GM18858 (cell line): ENCODE data around the gene SHISAL2B.
"Not testable (repeated sequence)": the region's sequence is repeated elsewhere in the genome, so short reads cannot be mapped to it uniquely, and the experiment has no call there.

Source experiments
- ATAC-seq: cut with Tn5 transposase; IDR thresholded peaks from one replicate; pipeline ENCODE4 v1.9.1; 2021; ENCODE audit not compliant: unreplicated experiment

SHISAL2B gene

GRCh38 chr5:64690417-64691151 is at the start of gene SHISAL2B:
SHISAL2B (plus strand) TSS chr5:64690503; CDS start chr5:64690624, 121 bp downstream.
- ATAC-seq: no peak

DNA sequence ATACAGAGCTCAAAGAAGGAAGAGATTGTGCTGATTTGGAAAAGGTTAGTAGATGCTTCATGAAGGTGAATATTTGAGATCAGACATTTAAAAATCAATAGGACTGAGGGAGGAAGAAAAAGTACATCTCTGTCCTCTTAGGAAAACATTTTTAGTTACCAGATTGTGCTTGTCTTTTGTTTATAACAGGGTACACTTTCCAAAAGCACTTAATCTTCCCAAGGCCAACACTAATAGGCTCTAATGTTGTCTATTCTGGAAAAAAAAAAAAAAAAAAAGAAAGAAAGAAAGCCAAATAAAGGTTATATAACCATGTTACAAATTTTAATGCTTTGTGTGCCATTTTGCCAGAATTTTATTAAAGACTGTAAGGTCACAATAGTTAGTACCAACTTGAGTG is 45.5 kb upstream of the SHISAL2B start:
- no peak for ATAC-seq

GRCh38 chr5:64646169-64646568 is 44.1 kb upstream of the SHISAL2B start:
- ATAC-seq: no peak

- no peak for ATAC-seq
Measured at GRCh38 chr5:64649512-64649911, 40.8 kb upstream of the SHISAL2B start.

- no peak for ATAC-seq
Measured at GRCh38 chr5:64653766-64654560, 36.3 kb upstream of the SHISAL2B start.

- ATAC-seq: no peak
Measured at GRCh38 chr5:64654561-64654938, 35.8 kb upstream of the SHISAL2B start.

- no peak for ATAC-seq
Measured at GRCh38 chr5:64655596-64655995, 34.7 kb upstream of the SHISAL2B start.

- no peak for ATAC-seq
Measured at GRCh38 chr5:64659289-64659688, 31.0 kb upstream of the SHISAL2B start.

- not testable (repeated sequence) for ATAC-seq
Measured at GRCh38 chr5:64663181-64663580, 27.1 kb upstream of the SHISAL2B start.

DNA sequence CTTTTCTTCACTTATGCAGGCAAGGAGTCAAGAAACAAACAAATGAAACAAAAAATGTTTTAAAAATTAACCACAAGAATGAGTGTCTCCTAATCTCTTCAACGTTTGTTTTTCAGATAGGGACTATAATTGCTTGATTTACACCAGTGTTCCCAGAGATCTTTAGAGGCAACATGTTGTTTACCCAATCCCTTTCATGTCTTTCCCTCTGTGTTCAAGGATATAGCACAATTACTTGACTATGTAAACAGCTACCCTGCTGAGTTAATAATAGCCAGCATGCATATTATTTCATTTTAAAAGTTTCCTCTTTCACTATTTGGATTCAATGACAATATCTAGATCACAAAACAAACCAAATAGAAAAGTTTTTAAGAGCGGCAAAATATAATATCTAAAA is 25.1 kb upstream of the SHISAL2B start:
- ATAC-seq: no peak

DNA sequence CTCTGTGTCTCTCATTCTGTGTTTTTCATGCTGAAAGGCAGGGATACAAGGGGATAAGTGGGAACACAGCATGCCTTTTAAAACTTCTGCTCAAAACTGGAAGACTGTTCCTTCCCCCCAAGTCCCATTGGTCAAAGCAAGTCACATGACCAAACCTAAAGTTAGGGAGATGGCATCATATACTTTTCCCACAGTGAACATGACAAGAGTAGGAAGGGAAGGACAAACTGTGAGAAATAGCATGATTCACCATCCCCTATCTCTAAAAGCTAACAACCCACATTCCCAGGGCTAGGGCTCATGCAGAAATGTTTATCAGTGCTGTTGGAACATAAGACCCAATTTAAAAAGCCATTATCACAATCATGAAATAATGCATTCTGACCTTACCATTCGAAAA is 24.2 kb upstream of the SHISAL2B start:
- ATAC-seq: no peak

- ATAC-seq: no peak
Measured at GRCh38 chr5:64667068-64667467, 23.2 kb upstream of the SHISAL2B start.

- ATAC-seq: no peak
Measured at GRCh38 chr5:64670277-64670676, 20.0 kb upstream of the SHISAL2B start.

DNA sequence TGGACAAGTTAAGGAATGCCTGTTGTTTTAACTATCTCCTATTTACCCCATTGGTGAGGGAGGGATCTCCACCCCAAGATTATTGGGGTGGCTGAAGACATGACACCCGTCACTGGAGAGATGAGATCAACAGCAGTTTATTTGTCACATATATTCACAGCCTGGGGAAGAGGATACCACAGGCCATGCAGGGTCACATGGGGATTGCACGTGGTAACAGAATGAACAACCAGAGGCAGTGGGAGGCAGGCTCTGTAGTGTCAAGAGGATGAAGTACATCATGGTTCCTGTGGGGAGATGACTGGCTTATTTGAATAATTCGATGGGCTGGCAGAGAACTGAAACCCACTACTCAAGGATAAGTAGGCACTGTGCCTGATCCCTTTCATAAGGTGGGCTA is 18.6 kb upstream of the SHISAL2B start:
- ATAC-seq: no peak

DNA sequence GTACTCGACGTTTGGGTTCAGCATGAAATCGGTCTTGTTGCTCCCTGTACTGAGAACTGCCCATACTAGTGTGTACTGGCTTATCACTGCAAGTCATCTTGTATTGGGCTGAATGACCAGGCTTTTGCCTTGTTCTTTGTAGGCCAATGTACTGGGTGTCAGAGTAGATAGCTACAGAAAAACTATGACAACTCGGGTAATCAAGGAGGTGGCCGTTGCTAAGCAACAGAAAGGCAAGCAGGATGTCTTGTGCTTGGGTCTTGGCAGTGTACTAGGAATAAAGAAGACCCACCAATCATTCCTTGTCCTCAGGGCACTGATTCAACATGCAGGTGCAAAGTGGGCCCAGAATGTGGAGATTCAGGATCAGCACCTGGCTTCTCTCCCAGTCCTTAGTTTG is 11.9 kb upstream of the SHISAL2B start:
- no peak for ATAC-seq

DNA sequence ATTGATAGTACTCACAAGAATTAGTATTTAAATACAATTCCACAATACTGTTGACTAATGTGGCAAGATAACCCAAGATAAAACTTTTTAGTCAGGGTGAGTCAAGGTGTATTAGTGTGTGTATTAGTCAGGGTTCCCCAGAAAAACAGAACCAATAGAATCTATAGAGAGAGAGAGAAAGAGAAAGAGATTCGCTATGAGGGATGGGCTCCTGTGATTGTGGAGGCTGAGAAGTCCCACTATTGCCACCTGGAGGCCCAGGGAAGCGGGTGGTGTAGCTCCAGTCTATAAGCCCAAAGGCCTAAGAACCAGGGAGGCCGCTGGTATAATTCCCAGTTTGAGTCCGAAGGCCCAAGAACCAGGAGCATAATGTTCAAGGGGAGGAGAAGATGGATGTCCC is 10.0 kb upstream of the SHISAL2B start:
- no peak for ATAC-seq

- no peak for ATAC-seq
Measured at GRCh38 chr5:64682608-64683007, 7.7 kb upstream of the SHISAL2B start.

GRCh38 chr5:64685866-64686265 is 4.4 kb upstream of the SHISAL2B start:
- ATAC-seq: no peak

GRCh38 chr5:64688391-64688790 is 1.9 kb upstream of the SHISAL2B start:
- no peak for ATAC-seq

DNA sequence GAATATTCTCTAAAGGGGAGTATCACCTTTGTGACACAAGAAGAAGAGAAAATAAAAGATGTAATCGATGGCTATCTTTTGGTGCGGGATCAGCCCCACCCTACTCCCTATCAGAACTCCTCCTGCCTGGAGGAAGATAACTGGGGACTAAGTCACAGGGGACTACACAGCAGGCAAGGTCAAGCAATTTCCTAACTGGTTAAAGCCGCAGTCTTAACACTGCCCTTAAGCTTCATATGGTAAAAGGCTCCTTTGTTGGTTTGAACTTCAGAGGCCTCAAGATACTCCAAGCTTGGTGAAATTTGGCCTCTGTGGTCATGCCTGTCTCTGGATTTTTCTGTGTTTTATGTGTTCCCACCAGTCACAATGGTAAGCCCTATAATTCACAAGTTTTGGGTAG is 1.3 kb upstream of the SHISAL2B start:
- ATAC-seq: no peak

GRCh38 chr5:64690104-64690416 is 243 bp upstream of the SHISAL2B start:
- ATAC-seq: no peak

GRCh38 chr5:64691291-64691690 is 988 bp downstream of the SHISAL2B start:
- ATAC-seq: no peak

GRCh38 chr5:64693636-64694035 is 3.3 kb downstream of the SHISAL2B start:
- ATAC-seq: no peak
